NOMO-1 treated with dmso at 0.1 percent for 144 hours (cell line): ENCODE measurements around the gene ANKRD29.
"Not testable (repeated sequence)": the region's sequence is repeated elsewhere in the genome, so short reads cannot be mapped to it uniquely, and the experiment has no call there.

Source experiments
- DNase-seq: peaks from one replicate; lab custom pipeline; 2025; ENCODE audit not compliant: unreplicated experiment; lab: John Stamatoyannopoulos, UW

Gene ANKRD29

GRCh38 chr18:23584019-23584983, 78.4 kb downstream of the ANKRD29 start:
- no peak for DNase-seq

GRCh38 chr18:23583071-23583865, 79.4 kb downstream of the ANKRD29 start:
- no peak for DNase-seq

GRCh38 chr18:23580677-23581367, 81.9 kb downstream of the ANKRD29 start:
- no peak for DNase-seq

GRCh38 chr18:23578891-23579653, 83.6 kb downstream of the ANKRD29 start:
- peak; percentile 50 for DNase-seq

- DNase-seq = no peak
These were observed 84.5 kb downstream of the ANKRD29 start for GRCh38 chr18:23578067-23578701.

GRCh38 chr18:23577521-23577920, 85.2 kb downstream of the ANKRD29 start:
- DNase-seq = not testable (repeated sequence)

- no peak for DNase-seq
These were observed 87.4 kb downstream of the ANKRD29 start for GRCh38 chr18:23575309-23575651.

- DNase-seq = no peak
These were observed 88.0 kb downstream of the ANKRD29 start for GRCh38 chr18:23574611-23575308.

- no peak for DNase-seq
These were observed 88.9 kb downstream of the ANKRD29 start for GRCh38 chr18:23573626-23574431.

GRCh38 chr18:23573020-23573419, 89.7 kb downstream of the ANKRD29 start:
- no peak for DNase-seq

- no peak for DNase-seq
These were observed 90.1 kb downstream of the ANKRD29 start for GRCh38 chr18:23572570-23572969.

- no peak for DNase-seq
These were observed 90.7 kb downstream of the ANKRD29 start for GRCh38 chr18:23572012-23572411.

GRCh38 chr18:23570912-23571504, 91.7 kb downstream of the ANKRD29 start:
- no peak for DNase-seq

- no peak for DNase-seq
These were observed 93.2 kb downstream of the ANKRD29 start for GRCh38 chr18:23569299-23570063.

- DNase-seq = no peak
These were observed 94.2 kb downstream of the ANKRD29 start for GRCh38 chr18:23568281-23569138.

- no peak for DNase-seq
These were observed 95.0 kb downstream of the ANKRD29 start for GRCh38 chr18:23567671-23568070.
